Measurements from ENCODE around the gene EIF4EBP2. TPM values are rescaled to one million over a fixed set of nuclear protein-coding genes. Genes with fewer than 3 reads are reported as not detected.

EIF4EBP2 gene
- total RNA-seq, 1 donor: 46.0 TPM

DNA sequence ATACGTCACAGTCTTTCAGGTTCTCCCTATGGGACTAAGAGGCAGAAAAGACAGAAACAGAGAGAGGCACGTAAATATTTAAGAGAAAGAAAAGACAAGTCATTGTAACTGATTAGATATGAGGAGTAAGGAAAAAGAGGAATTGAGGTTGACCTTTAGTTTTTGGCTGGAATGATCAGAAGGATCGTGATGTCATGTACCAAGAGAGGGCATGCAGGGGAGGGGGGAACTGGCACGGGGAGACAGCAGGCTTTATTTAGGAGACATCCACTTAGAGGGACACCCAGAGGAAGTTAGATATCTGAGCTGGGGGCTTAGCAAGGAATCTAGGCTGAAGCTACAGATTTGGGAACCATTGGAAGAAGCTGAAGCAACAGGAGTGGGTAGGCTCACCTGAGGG is 12.3 kb upstream of the EIF4EBP2 start:
- H3K27me3 ChIP-seq (ENCODE audit: insufficient read depth, low read length): peaks cover 10% of the 10 kb centered on the region
- DNase-seq (ENCODE audit: insufficient read length, low spot score, missing footprints): peak; percentile 25
- H3K27ac ChIP-seq (ENCODE audit: low read depth, low read length): no peak overlapping the region
- no peak overlapping the region for H2AFZ ChIP-seq (ENCODE audit: low read length)
- no peaks in the 10 kb centered on the region for H3K79me2 ChIP-seq (ENCODE audit: insufficient read depth, low read length)
- H4K20me1 ChIP-seq (ENCODE audit: insufficient read depth, low read length): no peaks in the 10 kb centered on the region
- TF ChIP-seq, protein P1, sequence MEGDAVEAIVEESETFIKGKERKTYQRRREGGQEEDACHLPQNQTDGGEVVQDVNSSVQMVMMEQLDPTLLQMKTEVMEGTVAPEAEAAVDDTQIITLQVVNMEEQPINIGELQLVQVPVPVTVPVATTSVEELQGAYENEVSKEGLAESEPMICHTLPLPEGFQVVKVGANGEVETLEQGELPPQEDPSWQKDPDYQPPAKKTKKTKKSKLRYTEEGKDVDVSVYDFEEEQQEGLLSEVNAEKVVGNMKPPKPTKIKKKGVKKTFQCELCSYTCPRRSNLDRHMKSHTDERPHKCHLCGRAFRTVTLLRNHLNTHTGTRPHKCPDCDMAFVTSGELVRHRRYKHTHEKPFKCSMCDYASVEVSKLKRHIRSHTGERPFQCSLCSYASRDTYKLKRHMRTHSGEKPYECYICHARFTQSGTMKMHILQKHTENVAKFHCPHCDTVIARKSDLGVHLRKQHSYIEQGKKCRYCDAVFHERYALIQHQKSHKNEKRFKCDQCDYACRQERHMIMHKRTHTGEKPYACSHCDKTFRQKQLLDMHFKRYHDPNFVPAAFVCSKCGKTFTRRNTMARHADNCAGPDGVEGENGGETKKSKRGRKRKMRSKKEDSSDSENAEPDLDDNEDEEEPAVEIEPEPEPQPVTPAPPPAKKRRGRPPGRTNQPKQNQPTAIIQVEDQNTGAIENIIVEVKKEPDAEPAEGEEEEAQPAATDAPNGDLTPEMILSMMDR (IDR thresholded peaks at IDR 0.05; ENCODE audit: extremely low read depth, low read depth, low read length): no peak
- H3K9me3 ChIP-seq (ENCODE audit: low read depth, low read length): no peaks in the 10 kb centered on the region
- no peak overlapping the region for H3K4me2 ChIP-seq (ENCODE audit: insufficient read depth, low read length)
- H3K4me1 ChIP-seq (ENCODE audit: insufficient read depth, low read length): no peaks in the 10 kb centered on the region
- no peak overlapping the region for H3K4me3 ChIP-seq (ENCODE audit: insufficient read depth, low read length)
- H3K36me3 ChIP-seq (ENCODE audit: insufficient read depth, low read length): no peaks in the 10 kb centered on the region

DNA sequence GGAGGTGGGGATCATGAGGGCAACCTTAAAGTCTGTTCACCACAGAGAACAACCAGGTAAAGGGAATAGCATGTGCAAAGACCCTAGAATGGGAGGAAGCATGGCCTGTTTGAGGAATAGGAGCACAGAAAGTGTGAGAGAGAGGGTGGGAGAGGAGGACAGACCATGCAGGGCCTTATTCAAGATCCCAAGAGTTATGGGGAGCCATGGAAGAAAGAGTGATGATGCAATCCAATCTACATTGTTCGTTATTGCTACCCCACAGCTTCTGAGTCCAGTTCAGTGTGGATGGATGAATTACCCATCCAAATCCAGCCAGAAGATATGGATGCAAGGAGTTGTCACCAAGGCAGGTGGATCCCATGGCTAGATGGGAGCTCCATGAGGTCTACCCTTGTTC is 7.8 kb upstream of the EIF4EBP2 start:
- no peaks in the 10 kb centered on the region for H3K4me1 ChIP-seq (ENCODE audit: insufficient read depth, low read length)
- no peak overlapping the region for H3K4me2 ChIP-seq (ENCODE audit: insufficient read depth, low read length)
- H3K27ac ChIP-seq (ENCODE audit: low read depth, low read length): no peak overlapping the region
- no peaks in the 10 kb centered on the region for H3K36me3 ChIP-seq (ENCODE audit: insufficient read depth, low read length)
- TF ChIP-seq, protein P1 (IDR thresholded peaks at IDR 0.05; ENCODE audit: extremely low read depth, low read depth, low read length): no peak
- peaks cover 7% of the 10 kb centered on the region for H3K27me3 ChIP-seq (ENCODE audit: insufficient read depth, low read length)
- DNase-seq (ENCODE audit: insufficient read length, low spot score, missing footprints): no peak
- H2AFZ ChIP-seq (ENCODE audit: low read length): no peak overlapping the region
- no peaks in the 10 kb centered on the region for H3K9me3 ChIP-seq (ENCODE audit: low read depth, low read length)
- H4K20me1 ChIP-seq (ENCODE audit: insufficient read depth, low read length): no peaks in the 10 kb centered on the region
- H3K4me3 ChIP-seq (ENCODE audit: insufficient read depth, low read length): no peak overlapping the region
- no peaks in the 10 kb centered on the region for H3K79me2 ChIP-seq (ENCODE audit: insufficient read depth, low read length)

DNA sequence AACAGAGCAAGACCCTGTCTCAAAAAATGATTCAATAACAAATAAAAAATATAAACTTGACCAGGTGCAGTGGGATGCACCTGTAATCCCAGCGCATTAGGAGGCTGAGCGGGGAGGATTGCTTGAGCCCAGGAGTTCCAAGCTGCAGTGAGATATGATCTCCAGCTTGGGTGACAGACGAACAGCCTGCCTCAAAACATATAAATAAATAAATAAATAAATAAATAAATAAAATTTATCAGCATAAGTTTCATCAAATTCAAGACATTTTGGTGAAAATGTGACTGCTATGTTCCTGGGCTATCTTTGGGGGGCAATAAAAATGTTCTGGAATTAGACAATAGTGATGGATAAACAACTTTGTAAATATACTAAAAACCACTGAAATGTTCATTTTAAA is 4.8 kb upstream of the EIF4EBP2 start:
- no peak overlapping the region for H3K4me3 ChIP-seq (ENCODE audit: insufficient read depth, low read length)
- H3K9me3 ChIP-seq (ENCODE audit: low read depth, low read length): no peaks in the 10 kb centered on the region
- peaks cover 2% of the 10 kb centered on the region for H3K79me2 ChIP-seq (ENCODE audit: insufficient read depth, low read length)
- no peaks in the 10 kb centered on the region for H3K27me3 ChIP-seq (ENCODE audit: insufficient read depth, low read length)
- H3K27ac ChIP-seq (ENCODE audit: low read depth, low read length): no peak overlapping the region
- H3K36me3 ChIP-seq (ENCODE audit: insufficient read depth, low read length): no peaks in the 10 kb centered on the region
- DNase-seq (ENCODE audit: insufficient read length, low spot score, missing footprints): no peak
- no peak overlapping the region for H2AFZ ChIP-seq (ENCODE audit: low read length)
- peaks cover 4% of the 10 kb centered on the region for H3K4me1 ChIP-seq (ENCODE audit: insufficient read depth, low read length)
- TF ChIP-seq, protein P1 (IDR thresholded peaks at IDR 0.05; ENCODE audit: extremely low read depth, low read depth, low read length): no peak
- no peaks in the 10 kb centered on the region for H4K20me1 ChIP-seq (ENCODE audit: insufficient read depth, low read length)
- H3K4me2 ChIP-seq (ENCODE audit: insufficient read depth, low read length): no peak overlapping the region

DNA sequence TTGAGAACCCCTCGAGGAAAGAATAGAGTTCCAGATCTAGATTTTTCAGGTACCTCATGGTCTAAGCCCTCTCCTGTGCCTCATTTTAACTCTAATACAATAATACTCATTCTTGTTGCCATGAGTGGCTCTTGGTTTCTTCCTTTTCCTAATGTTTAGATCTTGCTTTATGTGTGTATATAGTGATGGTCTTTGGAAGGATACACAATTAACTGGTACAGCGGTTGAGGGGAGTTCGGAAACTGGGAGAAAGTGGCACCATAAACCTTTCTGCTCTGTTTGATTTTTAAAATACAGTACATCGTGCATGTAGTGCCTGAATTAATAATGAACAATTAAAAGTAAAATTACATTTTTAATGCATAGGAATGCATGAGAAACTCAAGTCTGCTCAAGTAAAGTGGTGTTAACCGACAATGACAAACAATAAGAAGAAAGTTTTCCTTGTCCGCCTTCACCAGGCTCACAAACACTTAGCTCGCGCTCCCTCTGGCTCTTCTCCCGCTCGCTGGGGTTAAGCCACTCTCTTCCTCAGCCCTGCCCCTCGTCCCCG is 386 bp upstream of the EIF4EBP2 start:
- H4K20me1 ChIP-seq (ENCODE audit: insufficient read depth, low read length): peaks cover 26% of the 10 kb centered on the region

More for the DNA sequence above, 386 bp upstream of the EIF4EBP2 start:
- Histone ChIP-seq H2AFZ (ENCODE audit: low read length) (peak overlapping the region; percentile 69), H3K27ac (ENCODE audit: low read depth, low read length) (no peak overlapping the region), H3K4me1 (ENCODE audit: insufficient read depth, low read length) (peaks cover 24% of the 10 kb centered on the region), H3K36me3 (ENCODE audit: insufficient read depth, low read length) (no peaks in the 10 kb centered on the region), H3K27me3 (ENCODE audit: insufficient read depth, low read length) (no peaks in the 10 kb centered on the region), H3K4me2 (ENCODE audit: insufficient read depth, low read length) (peak overlapping the region; percentile 93), H3K79me2 (ENCODE audit: insufficient read depth, low read length) (peaks cover 34% of the 10 kb centered on the region), H3K4me3 (ENCODE audit: insufficient read depth, low read length) (peak overlapping the region; percentile 95), H3K9me3 (ENCODE audit: low read depth, low read length) (no peaks in the 10 kb centered on the region)
- no peak for DNase-seq (ENCODE audit: insufficient read length, low spot score, missing footprints)
- TF ChIP-seq, protein P1 (IDR thresholded peaks at IDR 0.05; ENCODE audit: extremely low read depth, low read depth, low read length): no peak

Measured in osteoblast (primary cell).